Amygdala (tissue), 56 donors: ENCODE data around the gene C1orf167.
"Not testable (repeated sequence)": the region's sequence is repeated elsewhere in the genome, so short reads cannot be mapped to it uniquely, and the experiment has no call there.

Source experiments
- DNase-seq, 56 donors: peaks; one replicate each; lab custom pipeline; 2025; lab: John Stamatoyannopoulos, UW

Gene C1orf167

GRCh38 chr1:11796036-11796828 lies 34.2 kb downstream of the C1orf167 start:
- no peak for DNase-seq

DNA sequence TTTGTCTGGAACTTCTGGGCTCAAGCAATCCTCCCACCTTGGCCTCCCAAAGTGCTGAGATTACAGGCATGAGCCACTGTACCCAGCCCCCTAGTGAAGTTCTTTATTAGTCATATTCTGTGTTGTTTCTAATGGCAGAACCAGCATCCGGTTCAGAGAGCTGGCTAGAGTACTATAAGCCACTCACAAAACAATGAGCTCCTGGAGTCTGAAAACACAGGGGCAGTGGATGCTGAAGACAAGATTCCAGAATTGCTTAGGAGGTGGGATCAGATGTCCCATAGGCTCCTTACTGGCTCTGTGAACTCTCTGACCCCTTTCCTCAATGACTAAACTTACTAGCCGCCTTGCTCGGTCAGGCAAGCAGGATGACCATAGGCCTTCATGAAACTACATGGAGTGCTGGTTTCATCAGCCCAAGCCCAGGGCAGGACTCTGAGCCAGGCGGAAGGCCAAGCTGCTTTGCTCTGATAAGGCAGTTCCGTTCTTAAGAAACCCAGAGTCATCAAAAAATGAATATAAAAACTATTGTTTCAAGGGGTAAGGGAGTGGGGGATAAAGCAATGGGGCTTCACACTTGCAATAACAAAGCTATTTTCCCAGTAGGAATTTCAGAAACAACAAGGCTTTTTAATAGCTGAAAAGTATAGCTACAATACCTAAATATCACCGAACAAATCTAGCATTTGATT lies 35.7 kb downstream of the C1orf167 start:
- DNase-seq = no peak

DNA sequence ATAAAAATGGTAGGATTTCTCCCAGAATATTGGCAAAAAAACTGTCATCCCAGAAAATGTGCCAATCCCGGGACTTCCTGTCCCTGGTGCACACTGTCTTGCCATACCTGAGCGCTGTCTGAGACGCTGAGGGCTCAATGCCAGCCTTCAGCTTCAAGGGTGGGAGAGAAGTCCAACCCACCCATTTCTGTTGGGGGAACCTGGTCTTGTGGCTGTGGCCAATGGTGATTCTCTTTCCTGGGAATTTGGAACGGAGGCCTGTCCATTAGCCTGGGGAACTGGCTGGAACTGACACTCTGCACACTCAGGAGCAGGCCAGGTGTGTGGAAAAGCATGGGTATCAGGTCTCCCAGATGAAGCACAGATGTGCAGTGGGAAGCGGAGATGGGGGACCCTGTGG lies 37.1 kb downstream of the C1orf167 start:
- no peak for DNase-seq

DNA sequence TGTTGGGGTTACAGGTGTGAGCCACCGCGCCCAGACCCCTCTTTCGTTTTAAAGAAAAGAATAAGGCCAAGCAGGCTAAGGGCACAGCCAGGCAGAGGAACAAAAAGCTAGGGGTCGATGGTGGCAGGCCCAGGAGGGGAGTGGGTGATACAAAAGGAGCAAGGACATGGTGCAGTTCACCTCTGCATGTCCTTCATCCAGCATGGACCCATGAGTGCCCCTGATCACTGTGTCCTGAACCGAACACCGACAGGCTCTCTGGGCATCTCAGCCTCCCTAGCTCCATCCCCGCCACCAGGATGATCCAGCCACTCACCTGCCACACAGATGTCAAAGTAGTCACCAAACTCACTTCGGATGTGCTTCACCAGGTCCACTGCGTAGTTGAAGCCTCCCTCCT lies 37.9 kb downstream of the C1orf167 start:
- DNase-seq = no peak

GRCh38 chr1:11800391-11800755 lies 38.4 kb downstream of the C1orf167 start:
- DNase-seq = no peak

DNA sequence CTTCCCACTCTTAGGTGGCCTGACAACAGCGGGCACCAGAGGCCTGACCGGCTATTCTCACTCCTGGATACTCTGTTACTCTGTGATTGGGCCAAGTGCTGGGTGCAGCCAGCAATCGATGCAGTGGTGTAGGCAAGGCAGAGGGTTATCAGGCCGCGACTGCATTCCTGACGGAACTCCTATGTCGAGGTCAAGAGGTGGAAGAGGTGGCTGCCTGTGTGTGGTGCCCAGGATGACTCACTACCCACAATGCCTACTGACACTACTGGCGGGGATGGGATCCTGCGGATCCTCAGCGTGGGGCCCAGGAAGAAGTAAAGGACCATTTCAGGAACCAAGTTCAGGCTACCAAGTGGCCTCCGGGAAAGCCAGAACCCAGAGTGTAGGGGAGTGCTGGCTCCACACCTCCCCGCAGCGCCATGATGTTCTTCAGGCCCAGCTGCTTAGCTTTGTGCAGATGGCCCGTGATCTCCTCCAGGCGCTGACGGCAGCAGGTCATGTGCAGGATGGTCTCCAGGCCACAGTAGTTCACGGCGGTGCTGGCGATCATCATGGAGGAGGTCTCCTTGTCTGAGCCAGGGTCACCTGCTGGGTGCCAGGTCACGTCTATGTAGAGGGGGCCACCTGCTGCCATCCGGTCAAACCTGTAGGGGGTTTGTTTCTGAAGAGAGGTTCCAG lies 38.9 kb downstream of the C1orf167 start:
- DNase-seq = no peak

- peak in 2 of 56 donors; percentile 16 to 24 for DNase-seq
Measured at GRCh38 chr1:11802616-11802972, 40.6 kb downstream of the C1orf167 start.

DNA sequence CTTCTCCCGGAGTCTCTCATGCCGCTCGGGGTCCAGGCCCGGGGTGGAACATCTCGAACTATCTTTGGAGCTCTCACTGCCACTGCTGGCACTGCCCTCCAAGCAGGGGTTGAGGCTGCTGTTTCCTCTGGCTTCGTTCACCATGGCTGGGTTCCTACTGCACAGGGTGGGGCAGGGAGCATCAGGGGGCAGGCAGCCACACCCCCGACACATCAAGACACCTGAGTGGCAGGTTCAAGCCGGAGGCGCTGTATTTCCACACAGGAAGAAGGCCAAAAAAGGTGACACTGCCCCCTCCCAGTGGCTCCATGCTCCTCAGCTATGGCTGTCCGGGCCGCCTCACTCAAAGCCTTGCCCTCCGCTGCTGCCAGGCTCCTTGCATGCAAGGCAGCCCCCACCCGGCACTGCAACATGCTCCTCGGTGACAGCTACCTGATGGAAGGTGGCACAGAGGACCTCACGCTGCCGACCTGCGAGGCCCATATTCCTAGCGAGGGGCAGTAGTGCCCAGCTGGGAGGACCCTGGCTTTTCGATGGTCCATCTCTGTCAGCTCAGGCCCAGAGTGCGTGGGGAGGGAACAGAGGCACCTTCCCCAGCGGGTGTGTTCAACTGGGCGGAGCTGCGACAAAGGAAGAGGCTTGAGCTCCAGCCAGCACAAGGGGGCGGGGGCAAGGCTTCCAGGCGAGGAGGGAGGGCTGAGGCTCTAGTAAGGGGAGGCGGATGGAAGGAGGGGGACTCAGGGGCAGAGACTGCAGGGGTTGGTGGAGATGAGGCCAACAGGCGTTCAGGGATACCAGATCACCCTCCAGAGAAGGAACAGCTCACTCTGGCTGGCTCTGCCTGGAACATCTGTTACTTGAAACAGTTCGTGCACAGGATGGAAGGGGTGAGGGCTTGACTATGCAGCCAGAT lies 41.2 kb downstream of the C1orf167 start:
- peak in 39 of 56 donors; percentile 13 to 77 (median 46) for DNase-seq

DNA sequence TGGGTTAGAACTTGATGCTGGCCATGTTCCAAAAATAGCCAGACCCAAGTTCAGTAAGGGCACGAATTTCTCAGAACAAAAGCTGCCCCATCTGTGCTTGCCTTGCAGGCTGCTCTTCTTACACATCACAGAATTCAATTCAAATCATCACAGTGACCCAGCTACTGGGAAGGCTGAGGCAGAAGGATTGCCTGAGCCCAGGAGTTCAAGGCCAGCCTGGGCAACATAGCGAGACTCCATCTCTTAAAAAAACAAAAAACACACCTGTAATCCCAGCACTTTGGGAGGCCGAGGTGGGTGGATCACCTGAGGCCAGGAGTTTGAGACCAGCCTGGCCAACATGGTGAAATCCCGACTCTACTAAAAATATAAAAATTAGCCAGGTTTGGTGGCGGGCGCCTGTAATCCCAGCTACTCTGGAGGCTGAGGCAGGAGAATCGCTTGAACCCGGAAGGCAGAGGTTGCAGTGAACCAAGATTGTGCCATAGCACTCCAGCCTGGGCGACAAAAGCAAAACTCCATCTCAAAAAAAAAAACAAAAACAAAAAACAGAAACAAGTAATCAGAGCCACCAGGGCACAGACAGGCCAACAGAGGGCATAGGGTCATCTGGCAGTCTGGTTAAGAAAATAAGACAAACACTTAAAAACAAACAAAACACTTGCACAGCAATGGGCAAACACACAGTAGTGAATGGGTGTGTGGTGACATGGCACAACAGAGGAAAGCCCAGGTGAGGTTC lies 42.1 kb downstream of the C1orf167 start:
- DNase-seq = not testable (repeated sequence)

- peak in 6 of 56 donors; percentile 13 to 38 (median 20) for DNase-seq
Measured at GRCh38 chr1:11804666-11805421, 42.9 kb downstream of the C1orf167 start.

DNA sequence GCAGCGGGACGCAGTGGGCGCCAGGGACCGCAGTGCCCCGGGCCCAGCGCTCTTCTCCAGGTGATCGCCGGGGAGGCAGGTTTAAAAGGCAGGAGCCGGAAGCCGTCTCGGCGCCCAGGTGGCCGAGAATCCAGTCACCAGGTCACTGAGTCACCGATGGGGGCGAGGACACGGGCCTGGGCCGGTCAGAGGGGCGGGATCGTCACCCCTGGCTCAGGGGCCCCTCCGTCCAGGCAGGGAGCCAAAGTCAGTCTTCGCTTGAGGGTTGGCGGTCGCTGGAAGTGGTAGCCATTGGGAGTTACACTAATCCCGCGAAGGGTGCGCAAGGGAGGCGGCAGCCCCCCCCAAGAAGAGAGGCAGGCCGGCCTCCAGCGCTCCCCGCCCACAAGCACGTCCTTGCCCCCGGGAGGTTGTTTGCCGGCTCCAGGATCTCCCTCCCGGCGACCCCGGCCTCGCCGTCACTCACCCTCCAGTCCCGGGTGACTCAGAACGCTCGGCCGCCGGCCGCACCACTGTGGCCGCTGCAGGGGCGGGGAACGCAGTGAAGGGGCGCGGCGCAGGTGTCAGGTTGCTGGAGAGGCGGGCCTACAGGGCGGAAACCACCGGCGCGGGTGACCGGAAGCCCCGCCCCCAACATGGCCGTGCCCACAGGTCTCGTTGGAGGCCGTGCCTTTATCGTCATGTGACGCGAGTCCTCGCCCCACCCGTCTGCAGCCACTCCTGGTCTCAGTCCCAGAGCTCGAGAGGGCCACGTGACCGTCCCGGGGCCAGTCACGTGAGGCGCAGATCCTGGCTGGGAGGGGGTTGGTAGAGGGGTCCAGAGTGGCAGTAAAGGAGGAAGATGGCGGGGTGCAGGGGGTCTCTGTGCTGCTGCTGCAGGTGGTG lies 43.7 kb downstream of the C1orf167 start, which contains the start of the genes CLCN6 and MTHFR:
Gene CLCN6, plus strand, starts transcription at position 770 of the 885 bp plus-strand sequence. Its CDS starts 72 bp downstream, at position 842.
Gene MTHFR, minus strand, starts transcription at position 543 of the 885 bp plus-strand sequence. CDS start 2,848 bp downstream, outside the sequence.
- DNase-seq = peak; percentile 66 to 100 (median 97)

GRCh38 chr1:11806307-11806936 lies 44.4 kb downstream of the C1orf167 start:
- peak in 14 of 56 donors; percentile 15 to 80 (median 49) for DNase-seq

GRCh38 chr1:11807133-11807532 lies 45.1 kb downstream of the C1orf167 start:
- DNase-seq = no peak

DNA sequence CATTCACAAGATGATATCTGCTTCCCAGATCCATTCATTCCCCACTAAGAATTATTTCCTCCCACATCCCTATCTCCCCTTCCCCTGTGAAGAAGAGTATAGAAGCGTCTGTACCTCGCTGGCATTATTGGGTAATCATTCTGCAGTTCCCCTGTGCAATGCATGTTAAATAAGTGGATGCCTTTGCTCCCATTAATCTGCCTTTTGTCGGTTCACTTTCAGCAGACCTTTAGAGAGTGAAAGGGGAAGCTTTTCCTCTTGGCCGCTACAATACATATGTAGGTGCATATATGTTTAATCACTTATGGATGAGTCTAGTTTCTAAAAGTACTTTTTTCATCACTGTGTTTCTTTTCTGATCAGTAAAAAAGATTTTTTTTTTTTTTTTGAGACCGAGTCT lies 51.0 kb downstream of the C1orf167 start:
- no peak for DNase-seq

DNA sequence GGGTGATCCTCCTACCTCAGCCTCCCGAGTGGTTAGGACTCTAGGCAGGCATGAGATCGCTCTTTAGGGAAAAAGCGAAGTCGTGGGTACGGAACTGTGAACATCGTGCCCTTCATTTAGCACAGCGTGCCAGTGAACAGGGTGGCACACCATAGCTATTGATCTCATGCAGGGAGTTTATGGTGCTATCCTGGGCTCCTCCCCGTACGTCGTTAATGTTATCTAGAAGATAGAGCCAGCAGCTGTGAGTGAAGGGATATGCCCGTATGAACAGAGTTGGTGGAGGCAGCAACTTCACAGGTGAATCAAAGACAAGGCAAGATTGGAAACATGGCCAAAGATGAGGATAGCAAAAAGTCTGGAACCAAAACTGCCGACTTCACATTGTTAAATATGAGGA lies 55.2 kb downstream of the C1orf167 start:
- DNase-seq = no peak

GRCh38 chr1:11822091-11822490 lies 60.1 kb downstream of the C1orf167 start:
- no peak for DNase-seq
